IMR-90 (cell line): ENCODE measurements around the gene OSBP2. TPM values are rescaled to one million over a fixed set of nuclear protein-coding genes. Genes with fewer than 3 reads are reported as not detected.

Experiments used
- ATAC-seq: fragments of 200-7000 bp; cut with Tn5 transposase; 2 replicates; pipeline ENCODE4 v1.9.1; 2020; ENCODE audit warnings: low read depth, mild to moderate bottlenecking, moderate library complexity
- BruUV-seq: library from RNA; stranded (reverse); fragments of 400-500 nt; replicated peaks from 2 replicates; lab custom pipeline; 2021; lab: Mats Ljungman, UMichigan
- CTCF ChIA-PET: fragments of 300-600 bp; formaldehyde crosslinking; extraction: SDS; loops from one replicate; lab custom pipeline; 2021; ENCODE audit warnings: antibody characterized with exemption; lab: Yijun Ruan, JAX
- POLR2A ChIA-PET: fragments of 300-600 bp; sonication (Branson Sonifier 250); formaldehyde crosslinking; loops from one replicate; lab custom pipeline; 2022; ENCODE audit warnings: antibody characterized with exemption; ENCODE audit not compliant: unreplicated experiment; lab: Charles Lee
- DNase-seq: peaks from one replicate; pipeline ENCODE4 v3.0.0; 2013
- H2AFZ ChIP-seq: replicated peaks from 2 replicates; pipeline ENCODE3; 2013; ENCODE audit warnings: low read length, mild to moderate bottlenecking; ENCODE audit not compliant: poor library complexity
- H2AK5ac ChIP-seq: 2 replicates; pipeline ENCODE4 v1.6.1; 2013; ENCODE audit warnings: low read depth, low read length, inconsistent platforms
- H2AK9ac ChIP-seq: replicated peaks from 2 replicates; pipeline ENCODE3; 2013; ENCODE audit warnings: mild to moderate bottlenecking, low read depth, low read length, moderate library complexity; ENCODE audit not compliant: poor library complexity
- H2BK120ac ChIP-seq: 2 replicates; pipeline ENCODE4 v1.6.1; 2013; ENCODE audit warnings: low read depth, low read length, inconsistent platforms
- H2BK15ac ChIP-seq: 3 replicates; pipeline ENCODE4 v1.6.1; 2013; ENCODE audit warnings: low read depth, low read length, inconsistent platforms
- H2BK20ac ChIP-seq: 2 replicates; pipeline ENCODE4 v1.6.1; 2013; ENCODE audit warnings: low read depth, mild to moderate bottlenecking, inconsistent platforms, low read length, moderate library complexity
- H2BK5ac ChIP-seq: 2 replicates; pipeline ENCODE4 v1.6.1; 2013; ENCODE audit warnings: mild to moderate bottlenecking, low read depth, low read length, inconsistent platforms; ENCODE audit not compliant: poor library complexity, severe bottlenecking
- H3K14ac ChIP-seq: replicated peaks from 2 replicates; pipeline ENCODE4 v1.6.1; 2013; ENCODE audit warnings: low read depth, low read length, inconsistent platforms
- H3K18ac ChIP-seq: 2 replicates; pipeline ENCODE4 v1.6.1; 2013; ENCODE audit warnings: low read depth, low read length, control low read depth
- H3K23ac ChIP-seq: 2 replicates; pipeline ENCODE4 v1.6.1; 2013; ENCODE audit warnings: low read depth, low read length, inconsistent platforms
- H3K27ac ChIP-seq: 2 replicates; pipeline ENCODE4 v1.5.1; 2013; ENCODE audit warnings: mild to moderate bottlenecking, control low read depth, low read length; ENCODE audit not compliant: insufficient read depth
- H3K27me3 ChIP-seq: 2 replicates; pipeline ENCODE4 v1.6.1; 2013; ENCODE audit warnings: low read length; ENCODE audit not compliant: control insufficient read depth, insufficient read depth
- H3K36me3 ChIP-seq: 2 replicates; pipeline ENCODE4 v1.6.1; 2013; ENCODE audit warnings: low read length, mixed read lengths; ENCODE audit not compliant: control insufficient read depth, insufficient read depth
- H3K4ac ChIP-seq: 2 replicates; pipeline ENCODE4 v1.6.1; 2013; ENCODE audit warnings: low read depth, low read length, inconsistent platforms
- H3K4me1 ChIP-seq: 2 replicates; pipeline ENCODE4 v1.6.1; 2013; ENCODE audit warnings: low read length, mixed read lengths; ENCODE audit not compliant: control insufficient read depth, insufficient read depth
- H3K4me2 ChIP-seq: 2 replicates; pipeline ENCODE4 v1.6.1; 2013; ENCODE audit warnings: low read depth, mild to moderate bottlenecking, control low read depth, low read length, moderate library complexity
- H3K4me3 ChIP-seq: 2 replicates; pipeline ENCODE4 v1.5.1; 2013; ENCODE audit warnings: low read depth, mild to moderate bottlenecking, control low read depth, low read length, moderate library complexity; ENCODE audit not compliant: insufficient read depth
- H3K56ac ChIP-seq: 2 replicates; pipeline ENCODE4 v1.6.1; 2013; ENCODE audit warnings: low read length, inconsistent platforms; ENCODE audit not compliant: insufficient read depth; ENCODE audit errors: extremely low read depth
- H3K79me1 ChIP-seq, 2 experiments: 2 replicates each; pipeline ENCODE4 v1.6.1; 2013; ENCODE audit warnings: low read length in 2 of 2, inconsistent platforms in 1 of 2, low read depth in 1 of 2
- H3K9ac ChIP-seq: 2 replicates; pipeline ENCODE4 v1.6.1; 2013; ENCODE audit warnings: low read depth, low read length, control low read depth
- H3K9me1 ChIP-seq: 2 replicates; pipeline ENCODE4 v1.6.1; 2013; ENCODE audit warnings: low read length, inconsistent platforms; ENCODE audit not compliant: insufficient read depth
- H3K9me3 ChIP-seq: 2 replicates; pipeline ENCODE4 v1.6.1; 2013; ENCODE audit warnings: low read length; ENCODE audit not compliant: control insufficient read depth, insufficient read depth
- H4K20me1 ChIP-seq: 2 replicates; pipeline ENCODE4 v1.6.1; 2013; ENCODE audit warnings: low read length, inconsistent platforms; ENCODE audit not compliant: insufficient read depth
- H4K5ac ChIP-seq: 2 replicates; pipeline ENCODE4 v1.6.1; 2013; ENCODE audit warnings: mild to moderate bottlenecking, low read depth, low read length, control low read depth
- H4K8ac ChIP-seq, 2 experiments: 2 replicates each; pipeline ENCODE4 v1.6.1; 2013; ENCODE audit warnings: low read depth in 2 of 2, low read length in 2 of 2, control low read depth in 1 of 2, inconsistent platforms in 1 of 2
- H4K91ac ChIP-seq: 2 replicates; pipeline ENCODE4 v1.6.1; 2013; ENCODE audit warnings: low read depth, low read length, inconsistent platforms; ENCODE audit not compliant: insufficient read depth
- CEBPB ChIP-seq: IDR thresholded peaks from 2 replicates; pipeline ENCODE4 v1.6.1; 2012; ENCODE audit warnings: low read depth, low read length, improper control_type of control experiment
- CHD1 ChIP-seq: IDR thresholded peaks from 2 replicates; pipeline ENCODE4 v1.6.1; 2012; ENCODE audit warnings: low read depth, low read length, improper control_type of control experiment
- MAFK ChIP-seq: IDR thresholded peaks from 2 replicates; pipeline ENCODE4 v1.6.1; 2012; ENCODE audit warnings: low read depth, low read length, improper control_type of control experiment
- MAZ ChIP-seq: IDR thresholded peaks from 2 replicates; pipeline ENCODE4 v1.6.1; 2012; ENCODE audit warnings: low read depth, mild to moderate bottlenecking, low read length, improper control_type of control experiment, moderate library complexity, borderline replicate concordance
- MXI1 ChIP-seq: IDR thresholded peaks from 2 replicates; pipeline ENCODE4 v1.6.1; 2012; ENCODE audit warnings: low read depth, mild to moderate bottlenecking, low read length, moderate library complexity, borderline replicate concordance
- RAD21 ChIP-seq: IDR thresholded peaks from 2 replicates; pipeline ENCODE4 v1.6.1; 2012; ENCODE audit warnings: low read length, improper control_type of control experiment
- RCOR1 ChIP-seq: IDR thresholded peaks from 2 replicates; pipeline ENCODE4 v1.6.1; 2012; ENCODE audit warnings: mild to moderate bottlenecking, low read length, improper control_type of control experiment; ENCODE audit not compliant: insufficient replicate concordance
- RFX5 ChIP-seq: IDR thresholded peaks from 2 replicates; pipeline ENCODE4 v1.8.0; 2012; ENCODE audit warnings: low read depth, mild to moderate bottlenecking, low read length, moderate library complexity
- WGBS, 2 experiments: methylation state at CpG; one replicate each; pipeline versions ENCODE4 v1.1.5 to v1.1.7; 2013; ENCODE audit warnings: missing lambda C conversion rate in 2 of 2; ENCODE audit not compliant: insufficient read length in 1 of 2; ENCODE audit errors: extremely low coverage in 2 of 2; 5-methylcytosine and 5-hydroxymethylcytosine counted together
- dilution Hi-C: fragments of 300-500 bp; cut with HindIII; formaldehyde crosslinking; loops from one replicate; pipeline ENCODE4 v1.14.3; 2018; ENCODE audit warnings: low sequenced_read_pairs; ENCODE audit not compliant: unreplicated experiment
- in situ Hi-C: fragments of 300-500 bp; cut with MboI; formaldehyde crosslinking; loops from 3 replicates; pipeline ENCODE4 v1.14.3; 2019; ENCODE audit warnings: low sequenced_read_pairs, inconsistent platforms, mixed read lengths
- intact Hi-C: fragments of 100-400 bp; cut with micrococcal nuclease; formaldehyde crosslinking; loops from 2 replicates; pipeline ENCODE4 v1.10.0; 2022
- polyA plus RNA-seq, 3 experiments: library from polyadenylated mRNA; depleted of rRNA; stranded (reverse); fragments of >200 nt; gene quantifications; 2 replicates each; pipeline ENCODE4 v1.2.3, GENCODE V29; 2012; ENCODE audit warnings: low replicate concordance in 1 of 3
- total RNA-seq: library from RNA; depleted of rRNA; stranded (reverse); fragments of >200 nt; gene quantifications from 2 replicates; pipeline ENCODE4 v1.2.3, GENCODE V29; 2012
- TF ChIP-seq, protein P1 (sequence below): fragments of 150-350 bp; IDR thresholded peaks from 2 replicates; pipeline ENCODE4 v1.6.1; 2016; ENCODE audit warnings: low read depth, mild to moderate bottlenecking, low read length, moderate library complexity, borderline replicate concordance

Gene OSBP2
- total and polyA plus RNA-seq, 2 of the 4 experiments (the other 2 are of a cell fraction) = 1.8 to 2.2 TPM

- TF ChIP-seq RFX5 = no peak
- TF ChIP-seq RCOR1 = no peak
- TF ChIP-seq RAD21 = no peak
- no peak for TF ChIP-seq MAZ
- no peak for TF ChIP-seq CEBPB
- no peak for TF ChIP-seq MXI1
- TF ChIP-seq CHD1 = no peak
- TF ChIP-seq MAFK = no peak
- TF ChIP-seq, protein P1, sequence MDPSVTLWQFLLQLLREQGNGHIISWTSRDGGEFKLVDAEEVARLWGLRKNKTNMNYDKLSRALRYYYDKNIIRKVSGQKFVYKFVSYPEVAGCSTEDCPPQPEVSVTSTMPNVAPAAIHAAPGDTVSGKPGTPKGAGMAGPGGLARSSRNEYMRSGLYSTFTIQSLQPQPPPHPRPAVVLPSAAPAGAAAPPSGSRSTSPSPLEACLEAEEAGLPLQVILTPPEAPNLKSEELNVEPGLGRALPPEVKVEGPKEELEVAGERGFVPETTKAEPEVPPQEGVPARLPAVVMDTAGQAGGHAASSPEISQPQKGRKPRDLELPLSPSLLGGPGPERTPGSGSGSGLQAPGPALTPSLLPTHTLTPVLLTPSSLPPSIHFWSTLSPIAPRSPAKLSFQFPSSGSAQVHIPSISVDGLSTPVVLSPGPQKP = no peak
- H2BK15ac ChIP-seq = no peak overlapping the region
- H3K4me3 ChIP-seq = no peak overlapping the region
- intact Hi-C loops = no loop called here
- ChIA-PET POLR2A (no interaction called here), CTCF (no interaction called here)
- no peak overlapping the region for H3K27ac ChIP-seq
- dilution Hi-C loops = no loop called here
- no peaks in the 10 kb centered on the region for H4K20me1 ChIP-seq
- no peaks in the 10 kb centered on the region for H3K79me1 ChIP-seq
- H3K56ac ChIP-seq = no peak overlapping the region
- no peak overlapping the region for H4K91ac ChIP-seq
- no peaks in the 10 kb centered on the region for H3K9me3 ChIP-seq
- peak overlapping the region; percentile 4; the same call in 1 of the 2 replicates for H2AK5ac ChIP-seq
- H3K18ac ChIP-seq = no peak overlapping the region
- no peak overlapping the region for H3K14ac ChIP-seq
- WGBS, 2 experiments = no CpG with 5 or more reads among the region's 5 CpGs
- no peak overlapping the region for H3K23ac ChIP-seq
- H3K4ac ChIP-seq = no peak overlapping the region
- H3K9me1 ChIP-seq = peaks cover 9% of the 10 kb centered on the region
- no peak overlapping the region for H3K4me2 ChIP-seq
- no peak for DNase-seq
- H3K36me3 ChIP-seq = no peaks in the 10 kb centered on the region
- H2AFZ ChIP-seq = no peak overlapping the region
- H3K9ac ChIP-seq = no peak overlapping the region
- H3K27me3 ChIP-seq = no peaks in the 10 kb centered on the region
- no peak overlapping the region for H4K8ac ChIP-seq
- no peak overlapping the region for H2AK9ac ChIP-seq
- H2BK20ac ChIP-seq = no peak overlapping the region
- H3K4me1 ChIP-seq = peaks cover 6% of the 10 kb centered on the region
- H2BK120ac ChIP-seq = no peak overlapping the region
- no peak overlapping the region for H2BK5ac ChIP-seq
- in situ Hi-C loops = no loop called here
- ATAC-seq = no peak
- no peak overlapping the region for H4K5ac ChIP-seq
- BruUV-seq = no TSS peak
These were observed 25.7 kb downstream of the OSBP2 start for GRCh38 chr22:30720263-30720837.
